GM18499 (cell line): ENCODE data around the gene HYKK.
"Not testable (repeated sequence)": the region's sequence is repeated elsewhere in the genome, so short reads cannot be mapped to it uniquely, and the experiment has no call there.

Experiments
- ATAC-seq: cut with Tn5 transposase; IDR thresholded peaks from one replicate; pipeline ENCODE4 v1.9.1; 2021; ENCODE audit warnings: moderate number of reproducible peaks; ENCODE audit not compliant: insufficient read depth, unreplicated experiment

The HYKK gene

GRCh38 chr15:78506971-78507830, at the start of gene HYKK:
TSS of gene HYKK (plus strand) at chr15:78507577. CDS start at chr15:78513089, 5,512 bp downstream.
- ATAC-seq = no peak

- ATAC-seq = no peak
These were observed 46.6 kb upstream of the HYKK start for GRCh38 chr15:78460737-78461136.

GRCh38 chr15:78461171-78461888, 46.0 kb upstream of the HYKK start:
- ATAC-seq = no peak

GRCh38 chr15:78469031-78469430, 38.3 kb upstream of the HYKK start:
- no peak for ATAC-seq

- ATAC-seq = no peak
These were observed 30.1 kb upstream of the HYKK start for GRCh38 chr15:78477295-78477694.

GRCh38 chr15:78479650-78480049, 27.7 kb upstream of the HYKK start:
- no peak for ATAC-seq

- ATAC-seq = no peak
These were observed 25.5 kb upstream of the HYKK start for GRCh38 chr15:78481917-78482316.

GRCh38 chr15:78492872-78493271, 14.5 kb upstream of the HYKK start:
- ATAC-seq = no peak

GRCh38 chr15:78501857-78502256, 5.5 kb upstream of the HYKK start:
- no peak for ATAC-seq

- no peak for ATAC-seq
These were observed 4.7 kb upstream of the HYKK start for GRCh38 chr15:78502641-78503040.

- ATAC-seq = no peak
These were observed 419 bp downstream of the HYKK start for GRCh38 chr15:78507831-78508160.

- no peak for ATAC-seq
These were observed 895 bp downstream of the HYKK start for GRCh38 chr15:78508272-78508671.

- no peak for ATAC-seq
These were observed 2.4 kb downstream of the HYKK start for GRCh38 chr15:78509726-78510312.

- ATAC-seq = not testable (repeated sequence)
These were observed 12.7 kb downstream of the HYKK start for GRCh38 chr15:78520035-78520434.

- ATAC-seq = no peak
These were observed 16.9 kb downstream of the HYKK start for GRCh38 chr15:78524230-78524629.

- no peak for ATAC-seq
These were observed 19.9 kb downstream of the HYKK start for GRCh38 chr15:78527325-78527724.

- ATAC-seq = no peak
These were observed 26.0 kb downstream of the HYKK start for GRCh38 chr15:78533331-78533730.

GRCh38 chr15:78536134-78536533, 28.8 kb downstream of the HYKK start:
- ATAC-seq = no peak

- no peak for ATAC-seq
These were observed 30.0 kb downstream of the HYKK start for GRCh38 chr15:78537266-78537905.

- ATAC-seq = no peak
These were observed 31.0 kb downstream of the HYKK start for GRCh38 chr15:78538358-78538757.
